Measurements from ENCODE around the gene IMPDH1.

The IMPDH1 gene

DNA sequence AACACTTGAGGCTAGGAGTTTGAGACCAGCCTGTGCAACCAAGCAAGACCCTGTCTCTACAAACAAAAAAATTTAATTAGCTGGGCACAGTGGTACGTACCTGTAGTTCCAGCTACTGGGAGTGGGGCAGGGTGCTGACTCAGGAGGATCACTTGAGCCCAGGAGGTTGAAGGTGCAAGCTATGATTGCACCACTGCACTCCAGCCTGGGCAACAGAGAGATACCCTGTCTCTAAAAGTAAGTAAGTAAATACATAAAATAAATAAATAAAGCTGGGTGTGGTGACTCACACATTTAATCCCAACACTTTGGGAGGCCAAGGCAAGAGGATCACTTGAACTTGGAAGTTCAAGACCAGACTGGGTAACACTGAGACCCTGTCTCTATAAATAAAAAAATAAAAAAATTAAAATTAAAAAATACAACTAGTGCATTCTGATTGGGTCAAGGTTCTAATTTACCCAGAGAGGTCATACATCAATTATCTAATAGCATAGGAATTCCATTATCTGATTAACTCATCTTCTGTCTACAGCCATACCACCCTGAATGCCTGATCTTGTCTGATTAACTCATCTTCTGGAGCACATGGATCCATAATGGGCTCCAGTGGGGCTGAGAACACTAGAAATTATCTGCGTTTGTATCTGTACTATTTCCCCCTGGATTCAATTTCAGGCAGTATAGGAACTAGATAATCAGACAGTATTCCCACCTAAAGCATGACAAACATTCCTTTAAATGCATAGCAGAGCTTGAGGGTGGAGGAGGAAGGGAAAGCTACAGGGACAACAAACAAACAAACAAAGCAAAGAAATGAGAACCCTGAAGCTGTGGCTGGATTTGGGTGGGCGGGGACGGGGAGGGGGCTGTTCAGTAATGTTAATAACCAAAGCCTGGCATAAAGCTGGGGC, 24.9 kb upstream of the IMPDH1 start:
- Histone ChIP-seq H3K4me1 (ENCODE audit: control insufficient read depth, insufficient read depth, low read length) (0 out of 2 replicates have a peak, but pooled peaks cover 1% of the 10 kb centered on the region), H3K36me3 (ENCODE audit: control insufficient read depth, insufficient read depth, low read length) (no peaks in the 10 kb centered on the region), H3K27ac (ENCODE audit: low read length) (no peak overlapping the region), H3K27me3 (ENCODE audit: control insufficient read depth, insufficient read depth, low read length) (no peaks in the 10 kb centered on the region), H3K4me3 (ENCODE audit: low read length) (no peak overlapping the region), H3K9me3 (ENCODE audit: control insufficient read depth, insufficient read depth, low read length) (no peaks in the 10 kb centered on the region)
- WGBS (ENCODE audit: insufficient coverage, insufficient read length), result no CpG with 5 or more reads among the region's 4 CpGs
- no peak for DNase-seq (ENCODE audit: low read depth, low spot score)

- WGBS (ENCODE audit: insufficient coverage, insufficient read length), result no CpG with 5 or more reads among the region's 2 CpGs
- no peak overlapping the region for H3K27ac ChIP-seq (ENCODE audit: low read length)
- H3K9me3 ChIP-seq (ENCODE audit: control insufficient read depth, insufficient read depth, low read length), result no peaks in the 10 kb centered on the region
- H3K36me3 ChIP-seq (ENCODE audit: control insufficient read depth, insufficient read depth, low read length), result no peaks in the 10 kb centered on the region
- no peaks in the 10 kb centered on the region for H3K27me3 ChIP-seq (ENCODE audit: control insufficient read depth, insufficient read depth, low read length)
- no peak overlapping the region for H3K4me3 ChIP-seq (ENCODE audit: low read length)
- DNase-seq (ENCODE audit: low read depth, low spot score), result no peak
- H3K4me1 ChIP-seq (ENCODE audit: control insufficient read depth, insufficient read depth, low read length), result 0 out of 2 replicates have a peak, but pooled peaks cover 1% of the 10 kb centered on the region
These were observed 22.0 kb upstream of the IMPDH1 start for GRCh38 chr7:128431754-128432153.

DNA sequence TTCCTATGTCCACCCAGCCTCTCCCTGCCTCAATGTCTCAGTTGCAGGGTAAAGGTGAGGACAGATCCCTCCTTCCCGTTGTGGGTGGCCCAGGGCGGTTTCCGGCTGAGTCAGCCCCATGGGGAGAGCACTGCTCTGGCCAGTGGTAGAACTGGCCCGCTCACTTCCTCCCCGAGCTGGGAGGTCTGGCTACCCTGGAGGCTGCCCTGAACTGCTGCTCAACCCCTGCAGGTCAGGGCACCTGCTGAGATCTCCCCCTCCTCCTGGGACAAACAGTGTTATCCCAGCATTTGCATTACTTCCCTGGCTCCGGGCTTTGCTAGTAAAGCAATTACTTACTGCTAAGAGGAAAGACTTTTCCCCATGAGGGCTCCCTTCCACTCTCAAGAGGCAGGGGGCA, 21.4 kb upstream of the IMPDH1 start:
- Histone ChIP-seq H3K4me1 (ENCODE audit: control insufficient read depth, insufficient read depth, low read length) (0 out of 2 replicates have a peak, but pooled peaks cover 1% of the 10 kb centered on the region), H3K27ac (ENCODE audit: low read length) (no peak overlapping the region), H3K9me3 (ENCODE audit: control insufficient read depth, insufficient read depth, low read length) (no peaks in the 10 kb centered on the region), H3K4me3 (ENCODE audit: low read length) (no peak overlapping the region), H3K36me3 (ENCODE audit: control insufficient read depth, insufficient read depth, low read length) (no peaks in the 10 kb centered on the region), H3K27me3 (ENCODE audit: control insufficient read depth, insufficient read depth, low read length) (no peaks in the 10 kb centered on the region)
- WGBS (ENCODE audit: insufficient coverage, insufficient read length), result no CpG with 5 or more reads among the region's 6 CpGs
- no peak for DNase-seq (ENCODE audit: low read depth, low spot score)

DNA sequence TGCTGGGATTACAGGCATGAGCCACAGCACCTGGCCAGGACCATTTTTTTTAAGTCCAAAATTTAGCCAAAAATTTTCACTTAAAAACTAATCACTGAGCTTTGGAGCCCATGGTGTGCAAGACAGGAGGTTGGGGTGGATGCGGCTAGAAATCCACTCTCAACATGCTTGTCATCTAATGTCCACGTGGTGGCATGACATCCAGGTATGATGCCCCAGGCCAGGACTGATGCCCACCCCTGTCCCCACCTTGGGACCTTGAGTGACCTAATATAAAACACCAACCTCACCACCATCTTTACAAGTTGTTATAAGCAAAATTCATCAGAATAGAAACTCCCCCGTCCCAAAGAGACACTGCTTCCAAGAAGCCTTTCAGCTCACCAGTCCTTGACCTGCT, 20.4 kb upstream of the IMPDH1 start:
- 0 out of 2 replicates have a peak, but pooled peaks cover under 1% of the 10 kb centered on the region for H3K4me1 ChIP-seq (ENCODE audit: control insufficient read depth, insufficient read depth, low read length)
- no peaks in the 10 kb centered on the region for H3K27me3 ChIP-seq (ENCODE audit: control insufficient read depth, insufficient read depth, low read length)
- DNase-seq (ENCODE audit: low read depth, low spot score), result no peak
- no peaks in the 10 kb centered on the region for H3K36me3 ChIP-seq (ENCODE audit: control insufficient read depth, insufficient read depth, low read length)
- H3K27ac ChIP-seq (ENCODE audit: low read length), result no peak overlapping the region
- H3K4me3 ChIP-seq (ENCODE audit: low read length), result no peak overlapping the region
- WGBS (ENCODE audit: insufficient coverage, insufficient read length), result no CpG with 5 or more reads among the region's 3 CpGs
- no peaks in the 10 kb centered on the region for H3K9me3 ChIP-seq (ENCODE audit: control insufficient read depth, insufficient read depth, low read length)

- no CpG with 5 or more reads among the region's 7 CpGs for WGBS (ENCODE audit: insufficient coverage, insufficient read length)
- no peak for DNase-seq (ENCODE audit: low read depth, low spot score)
- H3K36me3 ChIP-seq (ENCODE audit: control insufficient read depth, insufficient read depth, low read length), result no peaks in the 10 kb centered on the region
- H3K27me3 ChIP-seq (ENCODE audit: control insufficient read depth, insufficient read depth, low read length), result no peaks in the 10 kb centered on the region
- no peak overlapping the region for H3K27ac ChIP-seq (ENCODE audit: low read length)
- no peaks in the 10 kb centered on the region for H3K4me1 ChIP-seq (ENCODE audit: control insufficient read depth, insufficient read depth, low read length)
- H3K4me3 ChIP-seq (ENCODE audit: low read length), result no peak overlapping the region
- H3K9me3 ChIP-seq (ENCODE audit: control insufficient read depth, insufficient read depth, low read length), result no peaks in the 10 kb centered on the region
These were observed 17.6 kb upstream of the IMPDH1 start for GRCh38 chr7:128427289-128427891.

GRCh38 chr7:128425850-128426249, 16.1 kb upstream of the IMPDH1 start:
- H3K4me1 ChIP-seq (ENCODE audit: control insufficient read depth, insufficient read depth, low read length), result no peaks in the 10 kb centered on the region
- no peak for DNase-seq (ENCODE audit: low read depth, low spot score)
- no peaks in the 10 kb centered on the region for H3K27me3 ChIP-seq (ENCODE audit: control insufficient read depth, insufficient read depth, low read length)
- no peaks in the 10 kb centered on the region for H3K36me3 ChIP-seq (ENCODE audit: control insufficient read depth, insufficient read depth, low read length)
- no CpG with 5 or more reads among the region's 4 CpGs for WGBS (ENCODE audit: insufficient coverage, insufficient read length)
- H3K4me3 ChIP-seq (ENCODE audit: low read length), result no peak overlapping the region
- H3K27ac ChIP-seq (ENCODE audit: low read length), result no peak overlapping the region
- H3K9me3 ChIP-seq (ENCODE audit: control insufficient read depth, insufficient read depth, low read length), result no peaks in the 10 kb centered on the region

DNA sequence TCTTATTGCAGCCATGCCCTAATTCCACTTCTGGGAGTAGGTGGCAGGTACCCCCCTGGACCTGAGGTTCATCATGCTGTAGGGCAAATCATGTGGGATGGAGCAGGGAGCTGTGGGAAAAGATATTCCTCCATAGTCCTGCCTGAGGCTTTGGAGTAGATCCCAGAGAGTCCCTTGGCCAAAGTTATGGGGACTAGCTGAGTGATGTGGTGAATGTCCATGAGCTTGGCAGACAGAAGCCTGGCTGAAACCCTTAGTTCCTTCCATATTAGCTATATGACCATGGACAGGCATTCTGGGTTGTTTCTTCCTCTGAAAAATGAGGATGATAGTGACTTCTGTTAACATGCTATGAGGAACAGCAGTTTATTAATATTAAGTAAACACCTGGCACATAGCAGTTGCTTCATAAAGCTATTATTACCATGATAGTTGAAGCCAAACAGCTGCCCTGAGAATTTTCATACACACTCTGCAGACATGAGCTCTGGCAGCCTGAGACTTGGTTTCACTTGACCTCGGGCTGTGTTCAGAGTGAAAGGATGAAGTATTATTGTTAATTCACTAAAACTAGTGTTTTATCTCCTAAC, 15.0 kb upstream of the IMPDH1 start:
- no peak for DNase-seq (ENCODE audit: low read depth, low spot score)
- Histone ChIP-seq H3K4me1 (ENCODE audit: control insufficient read depth, insufficient read depth, low read length) (no peaks in the 10 kb centered on the region), H3K27me3 (ENCODE audit: control insufficient read depth, insufficient read depth, low read length) (no peaks in the 10 kb centered on the region), H3K36me3 (ENCODE audit: control insufficient read depth, insufficient read depth, low read length) (no peaks in the 10 kb centered on the region), H3K9me3 (ENCODE audit: control insufficient read depth, insufficient read depth, low read length) (no peaks in the 10 kb centered on the region), H3K4me3 (ENCODE audit: low read length) (no peak overlapping the region), H3K27ac (ENCODE audit: low read length) (no peak overlapping the region)
- no CpG with 5 or more reads among the region's 1 CpG for WGBS (ENCODE audit: insufficient coverage, insufficient read length)

- Histone ChIP-seq H3K27me3 (ENCODE audit: control insufficient read depth, insufficient read depth, low read length) (no peaks in the 10 kb centered on the region), H3K27ac (ENCODE audit: low read length) (no peak overlapping the region), H3K36me3 (ENCODE audit: control insufficient read depth, insufficient read depth, low read length) (no peaks in the 10 kb centered on the region), H3K4me1 (ENCODE audit: control insufficient read depth, insufficient read depth, low read length) (no peaks in the 10 kb centered on the region), H3K9me3 (ENCODE audit: control insufficient read depth, insufficient read depth, low read length) (no peaks in the 10 kb centered on the region), H3K4me3 (ENCODE audit: low read length) (no peak overlapping the region)
- no CpG with 5 or more reads among the region's 3 CpGs for WGBS (ENCODE audit: insufficient coverage, insufficient read length)
- DNase-seq (ENCODE audit: low read depth, low spot score), result no peak
These were observed 13.1 kb upstream of the IMPDH1 start for GRCh38 chr7:128422842-128423241.

DNA sequence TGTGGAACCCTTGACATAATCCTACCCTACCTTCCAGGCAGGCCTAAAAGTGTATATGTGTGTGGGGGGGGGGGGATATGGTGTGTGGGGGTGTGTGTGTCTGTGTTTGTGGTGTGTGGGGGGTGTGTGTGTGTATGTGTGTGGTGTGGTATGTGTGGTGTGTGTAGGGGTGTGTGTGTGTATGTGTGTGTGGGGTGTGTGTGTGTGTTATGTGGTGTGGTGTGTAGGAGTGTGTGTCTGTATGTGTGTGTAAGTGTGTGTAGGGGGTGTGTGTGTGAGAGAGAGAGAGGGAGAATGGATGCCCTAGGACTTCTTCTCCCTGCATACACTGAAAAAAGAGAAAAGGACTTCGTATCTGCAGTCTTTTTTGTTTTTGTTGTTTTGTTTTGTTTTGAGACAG, 12.3 kb upstream of the IMPDH1 start:
- no peaks in the 10 kb centered on the region for H3K4me1 ChIP-seq (ENCODE audit: control insufficient read depth, insufficient read depth, low read length)
- H3K27me3 ChIP-seq (ENCODE audit: control insufficient read depth, insufficient read depth, low read length), result no peaks in the 10 kb centered on the region
- H3K27ac ChIP-seq (ENCODE audit: low read length), result no peak overlapping the region
- H3K4me3 ChIP-seq (ENCODE audit: low read length), result no peak overlapping the region
- WGBS (ENCODE audit: insufficient coverage, insufficient read length), result no CpG with 5 or more reads among the region's 1 CpG
- H3K36me3 ChIP-seq (ENCODE audit: control insufficient read depth, insufficient read depth, low read length), result no peaks in the 10 kb centered on the region
- DNase-seq (ENCODE audit: low read depth, low spot score), result no peak
- H3K9me3 ChIP-seq (ENCODE audit: control insufficient read depth, insufficient read depth, low read length), result no peaks in the 10 kb centered on the region

- no CpG with 5 or more reads among the region's 1 CpG for WGBS (ENCODE audit: insufficient coverage, insufficient read length)
- Histone ChIP-seq H3K27me3 (ENCODE audit: control insufficient read depth, insufficient read depth, low read length) (no peaks in the 10 kb centered on the region), H3K27ac (ENCODE audit: low read length) (no peak overlapping the region), H3K4me1 (ENCODE audit: control insufficient read depth, insufficient read depth, low read length) (no peaks in the 10 kb centered on the region), H3K9me3 (ENCODE audit: control insufficient read depth, insufficient read depth, low read length) (no peaks in the 10 kb centered on the region), H3K4me3 (ENCODE audit: low read length) (no peak overlapping the region), H3K36me3 (ENCODE audit: control insufficient read depth, insufficient read depth, low read length) (no peaks in the 10 kb centered on the region)
- DNase-seq (ENCODE audit: low read depth, low spot score), result no peak
These were observed 11.6 kb upstream of the IMPDH1 start for GRCh38 chr7:128421384-128421783.
